Measurements from ENCODE around the gene CNNM4. TPM values are rescaled to one million over a fixed set of nuclear protein-coding genes. Genes with fewer than 3 reads are reported as not detected.

Gene CNNM4
- 11.2 and 15.0 TPM in 2 replicates for polyA plus RNA-seq (2011; rRNA removed)
- 9.5 and 13.5 TPM in 2 replicates for polyA plus RNA-seq (2012; cell fraction: cytosol; rRNA removed)
- polyA plus RNA-seq (2012; cell fraction: nucleus; rRNA removed) = 16.3 and 16.6 TPM in 2 replicates
- 8.5 to 8.8 TPM (median 8.8 TPM) in 3 replicates for polyA plus RNA-seq (2017; fragmentation: RNase III; extraction: RNeasy Plus Mini Kit Qiagen cat#74134 plus additional on column Dnase treatment)
- 17.7 and 17.8 TPM in 2 replicates for polyA minus RNA-seq (2011; rRNA and poly(A)+ RNA removed)

- ChIA-PET CTCF (interaction anchor here (0.7 to 13.2 kb wide), 39 partner anchors 9 to 223 kb away, joined by 3 to 186 read pairs (median 4); partner anchors contain the start of genes ARID5A, CNNM3 and KANSL3), POLR2A (interaction anchor here (0.7 to 2.3 kb wide), 8 partner anchors 37 to 210 kb away, joined by 3 to 18 read pairs (median 4); partner anchors contain the start of genes CNNM3 and KANSL3)
- peak within 1 kb of the TSS; percentile 55 for H3K4me3 ChIP-seq
- peaks cover 38% of the 10 kb centered on the region for H3K4me1 ChIP-seq
- peak; percentile 86 to 93 for DNase-seq (ENCODE audit: low read depth in 1 of 2, low spot score in 1 of 2)
- peak within 1 kb of the TSS; percentile 80 to 93 for H3K27ac ChIP-seq
- ATAC-seq = peak; percentile 93 to 95
- peak within 1 kb of the TSS; percentile 75 for H3K4me2 ChIP-seq
- H3K9me3 ChIP-seq = no peaks in the 10 kb centered on the region
- FAIRE-seq = no peak
- TF ChIP-seq ZFP36 (IDR thresholded peaks at IDR 0.05; ENCODE audit: borderline replicate concordance, partially characterized antibody) = no peak
- peak in 1 of 2 experiments; percentile 72; a peak in 1 of 5 replicates for TF ChIP-seq JUN (IDR thresholded peaks at IDR 0.05)
- TF ChIP-seq PHF8 (IDR thresholded peaks at IDR 0.05; ENCODE audit: borderline replicate concordance, low read depth) = no peak
- 0 out of 2 replicates have a peak, but pooled peaks have one; percentile 50 for TF ChIP-seq TP53 (CRISPR knock-in tag; IDR thresholded peaks at IDR 0.05)
- TF ChIP-seq POLR2A (IDR thresholded peaks at IDR 0.05; ENCODE audit: low read length) = peak; percentile 92
- peak; percentile 43 for TF ChIP-seq CHD2 (IDR thresholded peaks at IDR 0.05; ENCODE audit: low read length, partially characterized antibody)
- TF ChIP-seq, protein P1, sequence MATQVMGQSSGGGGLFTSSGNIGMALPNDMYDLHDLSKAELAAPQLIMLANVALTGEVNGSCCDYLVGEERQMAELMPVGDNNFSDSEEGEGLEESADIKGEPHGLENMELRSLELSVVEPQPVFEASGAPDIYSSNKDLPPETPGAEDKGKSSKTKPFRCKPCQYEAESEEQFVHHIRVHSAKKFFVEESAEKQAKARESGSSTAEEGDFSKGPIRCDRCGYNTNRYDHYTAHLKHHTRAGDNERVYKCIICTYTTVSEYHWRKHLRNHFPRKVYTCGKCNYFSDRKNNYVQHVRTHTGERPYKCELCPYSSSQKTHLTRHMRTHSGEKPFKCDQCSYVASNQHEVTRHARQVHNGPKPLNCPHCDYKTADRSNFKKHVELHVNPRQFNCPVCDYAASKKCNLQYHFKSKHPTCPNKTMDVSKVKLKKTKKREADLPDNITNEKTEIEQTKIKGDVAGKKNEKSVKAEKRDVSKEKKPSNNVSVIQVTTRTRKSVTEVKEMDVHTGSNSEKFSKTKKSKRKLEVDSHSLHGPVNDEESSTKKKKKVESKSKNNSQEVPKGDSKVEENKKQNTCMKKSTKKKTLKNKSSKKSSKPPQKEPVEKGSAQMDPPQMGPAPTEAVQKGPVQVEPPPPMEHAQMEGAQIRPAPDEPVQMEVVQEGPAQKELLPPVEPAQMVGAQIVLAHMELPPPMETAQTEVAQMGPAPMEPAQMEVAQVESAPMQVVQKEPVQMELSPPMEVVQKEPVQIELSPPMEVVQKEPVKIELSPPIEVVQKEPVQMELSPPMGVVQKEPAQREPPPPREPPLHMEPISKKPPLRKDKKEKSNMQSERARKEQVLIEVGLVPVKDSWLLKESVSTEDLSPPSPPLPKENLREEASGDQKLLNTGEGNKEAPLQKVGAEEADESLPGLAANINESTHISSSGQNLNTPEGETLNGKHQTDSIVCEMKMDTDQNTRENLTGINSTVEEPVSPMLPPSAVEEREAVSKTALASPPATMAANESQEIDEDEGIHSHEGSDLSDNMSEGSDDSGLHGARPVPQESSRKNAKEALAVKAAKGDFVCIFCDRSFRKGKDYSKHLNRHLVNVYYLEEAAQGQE (IDR thresholded peaks at IDR 0.05) = 0 out of 2 replicates have a peak, but pooled peaks have one; percentile 26
- TF ChIP-seq E2F6 (IDR thresholded peaks at IDR 0.05; ENCODE audit: borderline replicate concordance, low read depth) = peak; percentile 89
- TF ChIP-seq, protein P2, sequence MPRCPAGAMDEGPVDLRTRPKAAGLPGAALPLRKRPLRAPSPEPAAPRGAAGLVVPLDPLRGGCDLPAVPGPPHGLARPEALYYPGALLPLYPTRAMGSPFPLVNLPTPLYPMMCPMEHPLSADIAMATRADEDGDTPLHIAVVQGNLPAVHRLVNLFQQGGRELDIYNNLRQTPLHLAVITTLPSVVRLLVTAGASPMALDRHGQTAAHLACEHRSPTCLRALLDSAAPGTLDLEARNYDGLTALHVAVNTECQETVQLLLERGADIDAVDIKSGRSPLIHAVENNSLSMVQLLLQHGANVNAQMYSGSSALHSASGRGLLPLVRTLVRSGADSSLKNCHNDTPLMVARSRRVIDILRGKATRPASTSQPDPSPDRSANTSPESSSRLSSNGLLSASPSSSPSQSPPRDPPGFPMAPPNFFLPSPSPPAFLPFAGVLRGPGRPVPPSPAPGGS (IDR thresholded peaks at IDR 0.05) = peak; percentile 87; the same call in 2 of the 3 replicates
- peak; percentile 38; the same call in 1 of the 2 replicates for TF ChIP-seq HOXB13 (CRISPR knock-in tag; IDR thresholded peaks at IDR 0.05; ENCODE audit: low read depth)
- TF ChIP-seq, protein P3, sequence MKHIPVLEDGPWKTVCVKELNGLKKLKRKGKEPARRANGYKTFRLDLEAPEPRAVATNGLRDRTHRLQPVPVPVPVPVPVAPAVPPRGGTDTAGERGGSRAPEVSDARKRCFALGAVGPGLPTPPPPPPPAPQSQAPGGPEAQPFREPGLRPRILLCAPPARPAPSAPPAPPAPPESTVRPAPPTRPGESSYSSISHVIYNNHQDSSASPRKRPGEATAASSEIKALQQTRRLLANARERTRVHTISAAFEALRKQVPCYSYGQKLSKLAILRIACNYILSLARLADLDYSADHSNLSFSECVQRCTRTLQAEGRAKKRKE (CRISPR knock-in tag; IDR thresholded peaks at IDR 0.05; ENCODE audit: low read depth) = no peak
- TF ChIP-seq, protein P4, sequence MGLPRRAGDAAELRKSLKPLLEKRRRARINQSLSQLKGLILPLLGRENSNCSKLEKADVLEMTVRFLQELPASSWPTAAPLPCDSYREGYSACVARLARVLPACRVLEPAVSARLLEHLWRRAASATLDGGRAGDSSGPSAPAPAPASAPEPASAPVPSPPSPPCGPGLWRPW (IDR thresholded peaks at IDR 0.05) = no peak
- TF ChIP-seq, protein P5, sequence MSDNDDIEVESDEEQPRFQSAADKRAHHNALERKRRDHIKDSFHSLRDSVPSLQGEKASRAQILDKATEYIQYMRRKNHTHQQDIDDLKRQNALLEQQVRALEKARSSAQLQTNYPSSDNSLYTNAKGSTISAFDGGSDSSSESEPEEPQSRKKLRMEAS (IDR thresholded peaks at IDR 0.05) = peak; percentile 94
- 23% methylated on average over 13 of the region's 62 CpGs for WGBS (ENCODE audit: missing lambda C conversion rate)
Measured at GRCh38 chr2:96760036-96760985, at the start of gene CNNM4. Gene CNNM4 (plus strand): TSS chr2:96760902. CDS start chr2:96761000, 98 bp downstream.

DNA sequence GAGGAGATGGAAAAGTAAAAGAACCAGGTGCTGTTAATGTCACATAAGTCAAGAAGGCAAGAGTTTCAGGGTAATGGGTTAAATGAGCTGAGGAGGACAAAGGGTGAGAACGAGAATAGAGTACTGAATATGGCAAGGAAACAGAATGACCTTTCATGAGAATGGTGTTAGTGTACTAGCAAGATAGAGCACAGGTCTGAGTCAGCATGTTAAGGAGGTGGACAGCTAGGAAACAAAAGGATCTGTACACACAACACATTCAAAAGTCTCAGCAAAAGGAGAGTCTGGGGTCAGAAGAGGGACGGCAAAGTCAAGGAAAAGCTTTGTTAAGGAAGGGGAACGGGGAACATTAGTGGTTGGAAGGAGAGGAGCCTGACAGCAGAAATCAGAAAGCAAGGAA lies 49.7 kb upstream of the CNNM4 start:
- ATAC-seq (no peak), DNase-seq (ENCODE audit: low read depth in 1 of 2, low spot score in 1 of 2) (no peak), FAIRE-seq (no peak)
- H3K4me3 ChIP-seq = no peak overlapping the region
- H3K4me1 ChIP-seq = peaks cover 26% of the 10 kb centered on the region
- no peak overlapping the region for H3K4me2 ChIP-seq
- H3K9me3 ChIP-seq = peaks cover 10% of the 10 kb centered on the region
- no peak overlapping the region for H3K27ac ChIP-seq
- POLR2A ChIA-PET = no interaction called here
- 85% methylated on average over 3 of the region's 3 CpGs for WGBS (ENCODE audit: missing lambda C conversion rate)
- CTCF ChIA-PET = interaction anchor here (0.9 to 1.5 kb wide), 4 partner anchors 9 to 99 kb away, joined by 3 read pairs; no protein-coding TSS in a partner anchor
- TF ChIP-seq NR3C1 (IDR thresholded peaks at IDR 0.05) (no peak), ESRRA (IDR thresholded peaks at IDR 0.05; ENCODE audit: borderline replicate concordance, low read length) (no peak), CBX8 (IDR thresholded peaks at IDR 0.05) (no peak), HOXB13 (CRISPR knock-in tag; IDR thresholded peaks at IDR 0.05; ENCODE audit: low read depth) (no peak), HEYL (CRISPR knock-in tag; IDR thresholded peaks at IDR 0.05) (no peak), EHMT2 (IDR thresholded peaks at IDR 0.05; ENCODE audit: low read depth) (no peak)
- TF ChIP-seq, protein P6, sequence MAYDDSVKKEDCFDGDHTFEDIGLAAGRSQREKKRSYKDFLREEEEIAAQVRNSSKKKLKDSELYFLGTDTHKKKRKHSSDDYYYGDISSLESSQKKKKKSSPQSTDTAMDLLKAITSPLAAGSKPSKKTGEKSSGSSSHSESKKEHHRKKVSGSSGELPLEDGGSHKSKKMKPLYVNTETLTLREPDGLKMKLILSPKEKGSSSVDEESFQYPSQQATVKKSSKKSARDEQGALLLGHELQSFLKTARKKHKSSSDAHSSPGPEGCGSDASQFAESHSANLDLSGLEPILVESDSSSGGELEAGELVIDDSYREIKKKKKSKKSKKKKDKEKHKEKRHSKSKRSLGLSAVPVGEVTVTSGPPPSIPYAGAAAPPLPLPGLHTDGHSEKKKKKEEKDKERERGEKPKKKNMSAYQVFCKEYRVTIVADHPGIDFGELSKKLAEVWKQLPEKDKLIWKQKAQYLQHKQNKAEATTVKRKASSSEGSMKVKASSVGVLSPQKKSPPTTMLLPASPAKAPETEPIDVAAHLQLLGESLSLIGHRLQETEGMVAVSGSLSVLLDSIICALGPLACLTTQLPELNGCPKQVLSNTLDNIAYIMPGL (CRISPR knock-in tag; IDR thresholded peaks at IDR 0.05; ENCODE audit: borderline replicate concordance) = no peak
- TF ChIP-seq, protein P1 (IDR thresholded peaks at IDR 0.05) = no peak

Measured in A549 (cell line).